Islet of Langerhans (tissue), 1 donor: ENCODE data around the gene CFAP70.
"Not testable (repeated sequence)": the region's sequence is repeated elsewhere in the genome, so short reads cannot be mapped to it uniquely, and the experiment has no call there.

Experiments used
- FAIRE-seq: peaks from one replicate; lab custom pipeline; 2011; peaks lifted over from hg19 to GRCh38; lab: Jason Lieb, UNC

Gene CFAP70

DNA sequence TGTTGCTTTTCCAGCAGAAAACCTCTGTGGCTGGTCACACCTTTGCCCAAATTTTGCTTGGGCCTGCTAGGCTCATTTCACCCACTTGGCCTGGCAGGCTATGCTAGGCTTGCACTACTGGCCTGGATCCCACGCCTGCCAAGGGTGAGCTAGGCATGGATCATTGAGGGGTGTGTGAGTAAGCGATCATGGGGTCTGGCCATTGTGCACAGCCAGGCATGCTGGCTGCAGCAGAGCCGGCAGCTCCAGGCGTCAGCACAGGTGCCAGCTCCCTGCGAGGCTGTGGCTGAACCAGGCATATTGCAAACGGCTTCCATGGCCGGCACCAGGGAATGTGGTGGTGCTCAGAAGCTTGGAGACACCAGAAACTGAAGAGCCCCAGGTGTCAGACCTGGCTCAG is 19.2 kb downstream of the CFAP70 start:
- FAIRE-seq, result no peak

DNA sequence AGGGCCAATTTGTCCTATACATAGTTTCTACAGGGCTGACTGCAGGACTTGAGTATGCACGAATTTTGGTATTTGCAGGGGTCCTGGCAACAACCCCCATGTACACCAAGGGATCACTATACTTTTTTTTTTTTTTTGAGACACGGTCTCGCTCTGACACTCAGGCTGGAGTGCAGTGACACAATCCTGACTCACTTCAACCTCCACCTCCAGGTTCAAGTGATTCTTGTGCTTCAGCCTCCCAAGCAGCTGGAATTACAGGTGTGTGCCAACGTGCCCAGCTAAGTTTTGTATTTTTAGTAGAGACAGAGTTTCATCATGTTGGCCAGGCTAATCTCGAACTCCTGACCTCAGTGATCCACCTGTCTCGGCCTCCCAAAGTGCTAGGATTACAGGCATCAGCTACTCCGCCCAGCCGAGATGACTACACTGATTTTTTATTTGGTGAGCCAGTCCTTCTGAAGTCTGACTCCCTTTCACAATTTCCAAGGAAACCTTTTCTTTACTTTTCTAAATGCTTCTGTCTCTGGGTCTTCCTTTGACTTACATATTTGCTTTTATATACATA is 19.8 kb downstream of the CFAP70 start:
- FAIRE-seq, result no peak

DNA sequence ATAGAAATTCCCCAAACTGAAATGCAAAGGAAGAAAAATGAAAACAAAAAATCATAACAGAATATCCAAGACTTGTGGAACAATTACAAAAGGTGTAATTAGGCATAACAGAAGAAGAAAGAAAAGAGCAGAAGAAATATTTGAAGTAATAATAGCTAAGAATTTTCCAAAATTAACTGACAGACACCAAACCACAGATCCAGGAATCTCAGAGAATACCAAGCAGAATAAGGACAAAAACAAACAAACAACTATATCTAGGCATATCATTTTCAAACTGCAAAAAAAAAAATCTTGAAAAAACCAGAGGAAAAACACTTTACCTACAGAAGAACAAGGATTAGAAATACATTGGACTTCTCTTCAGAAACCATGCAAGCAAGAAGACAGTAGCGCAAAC is 25.5 kb downstream of the CFAP70 start:
- FAIRE-seq, result no peak

DNA sequence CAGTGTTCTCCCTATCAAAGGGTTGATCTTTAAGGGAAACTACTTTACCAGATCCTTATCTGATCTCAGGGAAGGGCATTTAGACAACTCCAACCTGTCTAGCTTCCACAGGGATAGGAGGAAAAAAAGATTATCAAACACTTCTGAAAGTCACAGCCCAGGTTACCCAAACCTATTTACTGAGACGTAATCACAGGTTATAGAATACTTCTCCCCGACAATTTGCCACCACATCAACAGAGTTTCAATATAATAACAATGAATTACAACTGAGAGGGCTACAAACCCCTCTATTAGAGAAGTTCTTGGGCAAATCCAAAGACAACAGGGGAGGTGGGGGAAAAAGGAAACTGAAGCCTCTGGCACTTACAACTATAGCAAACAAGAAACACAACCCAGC is 26.3 kb downstream of the CFAP70 start:
- no peak for FAIRE-seq

GRCh38 chr10:73328523-73328922 is 30.1 kb downstream of the CFAP70 start:
- not testable (repeated sequence) for FAIRE-seq

DNA sequence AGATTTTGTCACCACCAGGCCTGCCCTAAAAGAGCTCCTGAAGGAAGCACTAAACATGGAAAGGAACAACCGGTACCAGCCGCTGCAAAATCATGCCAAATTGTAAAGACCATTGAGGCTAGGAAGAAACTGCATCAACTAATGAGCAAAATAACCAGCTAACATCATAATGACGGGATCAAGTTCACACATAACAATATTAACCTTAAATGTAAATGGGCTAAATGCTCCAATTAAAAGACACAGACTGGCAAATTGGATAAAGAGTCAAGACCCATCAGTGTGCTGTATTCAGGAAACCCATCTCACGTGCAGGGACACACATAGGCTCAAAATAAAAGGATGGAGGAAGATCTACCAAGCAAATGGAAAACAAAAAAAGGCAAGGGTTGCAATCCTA is 33.4 kb downstream of the CFAP70 start:
- not testable (repeated sequence) for FAIRE-seq

DNA sequence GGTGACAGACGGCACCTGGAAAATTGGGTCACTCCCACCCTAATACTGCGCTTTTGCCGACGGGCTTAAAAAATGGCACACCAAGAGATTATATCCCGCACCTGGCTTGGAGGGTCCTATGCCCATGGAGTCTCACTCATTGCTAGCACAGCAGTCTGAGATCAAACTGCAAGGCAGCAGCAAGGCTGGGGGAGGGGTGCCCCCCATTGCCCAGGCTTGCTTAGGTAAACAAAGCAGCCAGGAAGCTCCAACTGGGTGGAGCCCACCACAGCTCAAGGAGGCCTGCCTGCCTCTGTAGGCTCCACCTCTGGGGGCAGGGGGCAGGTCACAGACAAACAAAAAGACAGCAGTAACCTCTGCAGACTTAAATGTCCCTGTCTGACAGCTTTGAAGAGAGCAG is 35.1 kb downstream of the CFAP70 start:
- not testable (repeated sequence) for FAIRE-seq

DNA sequence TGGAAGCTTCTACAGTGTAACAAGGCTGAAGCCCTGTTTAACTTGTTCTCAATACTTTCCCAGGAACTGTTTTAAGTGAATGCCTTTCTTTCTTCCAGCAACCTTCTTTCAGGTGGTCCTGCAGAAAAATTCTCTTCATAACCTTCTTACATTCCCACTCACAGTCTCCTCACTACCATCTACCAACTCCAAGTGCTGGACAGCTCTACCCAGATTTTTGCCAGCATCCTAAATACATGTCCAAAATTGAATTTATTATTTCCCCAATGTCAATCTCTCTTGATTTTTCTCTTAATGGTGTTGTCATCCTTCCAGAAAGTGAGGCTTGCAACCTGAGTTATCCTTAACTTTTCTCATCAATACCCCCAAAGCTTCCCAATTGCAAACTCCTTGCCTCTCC is 48.2 kb downstream of the CFAP70 start:
- no peak for FAIRE-seq

GRCh38 chr10:73307203-73307800 is 51.4 kb downstream of the CFAP70 start:
- FAIRE-seq, result no peak

DNA sequence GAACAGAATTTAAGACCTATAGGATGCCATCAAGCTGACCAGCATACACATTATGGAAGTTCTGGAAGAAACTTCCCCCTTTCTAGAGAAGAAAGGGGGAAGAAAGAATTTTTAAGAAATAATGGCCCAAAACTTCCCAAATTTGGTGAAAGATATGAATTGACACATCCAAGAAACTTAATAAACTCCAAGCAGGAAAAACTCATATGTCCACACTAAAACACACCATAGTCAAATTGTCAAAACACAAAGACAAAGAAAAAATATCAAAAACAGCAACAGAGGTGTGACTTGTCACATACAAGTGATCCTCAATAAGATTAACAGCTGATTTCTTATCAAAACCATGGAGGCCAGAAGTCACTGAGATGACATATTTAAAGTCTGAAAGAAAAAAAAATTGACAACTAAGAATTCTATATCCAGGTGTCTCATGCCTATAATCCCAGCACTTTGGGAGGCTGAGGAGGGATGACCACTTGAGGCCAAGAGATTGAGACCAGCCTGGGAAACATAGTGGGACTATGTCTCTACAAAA is 52.4 kb downstream of the CFAP70 start:
- FAIRE-seq, result no peak

- no peak for FAIRE-seq
Measured at GRCh38 chr10:73296946-73297345, 61.7 kb downstream of the CFAP70 start.

- no peak for FAIRE-seq
Measured at GRCh38 chr10:73293461-73293860, 65.2 kb downstream of the CFAP70 start.

- no peak for FAIRE-seq
Measured at GRCh38 chr10:73289958-73290357, 68.7 kb downstream of the CFAP70 start.

- no peak for FAIRE-seq
Measured at GRCh38 chr10:73287441-73287840, 71.2 kb downstream of the CFAP70 start.

DNA sequence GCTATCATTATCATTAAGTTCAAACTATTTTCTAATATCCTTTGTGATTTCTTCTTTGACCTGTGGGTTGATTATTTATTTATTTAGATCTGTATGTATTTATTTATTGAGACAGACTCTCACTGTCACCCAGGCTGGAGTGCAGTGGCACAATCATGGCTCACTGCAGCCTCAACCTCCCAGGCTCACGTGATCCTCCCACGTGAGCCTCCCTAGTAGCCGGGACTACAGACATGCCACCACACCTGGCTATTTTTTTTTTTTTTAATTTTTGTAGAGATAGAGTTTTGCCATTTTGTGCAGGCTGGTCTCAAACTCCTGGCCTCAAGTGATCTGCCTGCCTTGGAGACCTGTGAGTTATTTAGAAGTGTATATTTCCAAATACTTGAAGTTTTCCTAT is 77.6 kb downstream of the CFAP70 start:
- FAIRE-seq, result no peak

GRCh38 chr10:73264423-73264822 is 94.2 kb downstream of the CFAP70 start:
- no peak for FAIRE-seq

GRCh38 chr10:73263693-73264347 is 94.8 kb downstream of the CFAP70 start:
- peak; percentile 45 for FAIRE-seq

DNA sequence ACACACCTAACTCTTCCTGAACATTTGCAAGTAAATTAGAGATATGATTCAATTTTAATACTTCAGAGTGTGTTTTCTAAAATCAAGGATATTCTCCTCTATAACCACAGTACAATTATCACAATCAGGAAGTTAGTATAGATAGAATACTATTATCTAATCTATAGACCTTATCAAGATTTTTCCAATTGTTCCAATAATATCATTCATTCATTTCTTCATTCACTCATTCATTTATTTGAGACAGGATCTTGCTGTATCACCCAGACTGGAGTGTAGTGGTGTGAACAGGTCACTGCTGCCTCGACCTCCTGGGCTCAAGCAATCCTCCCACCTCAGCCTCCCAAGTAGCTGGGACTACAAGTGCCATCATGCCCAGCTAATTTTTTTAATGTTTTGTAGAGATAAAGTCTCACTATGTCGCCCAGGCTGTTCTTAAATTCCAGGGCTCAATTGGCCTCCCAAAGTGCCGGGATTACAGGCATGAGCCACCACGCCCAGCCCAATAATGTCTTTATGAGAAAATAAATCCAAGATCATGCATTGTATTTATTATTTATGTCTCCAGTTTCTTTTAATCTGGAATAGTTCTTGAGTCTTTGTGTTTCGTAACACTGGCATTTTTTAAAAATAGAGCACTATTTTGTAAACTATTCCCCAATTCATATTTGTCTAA is 95.6 kb downstream of the CFAP70 start:
- peak; percentile 17 for FAIRE-seq

DNA sequence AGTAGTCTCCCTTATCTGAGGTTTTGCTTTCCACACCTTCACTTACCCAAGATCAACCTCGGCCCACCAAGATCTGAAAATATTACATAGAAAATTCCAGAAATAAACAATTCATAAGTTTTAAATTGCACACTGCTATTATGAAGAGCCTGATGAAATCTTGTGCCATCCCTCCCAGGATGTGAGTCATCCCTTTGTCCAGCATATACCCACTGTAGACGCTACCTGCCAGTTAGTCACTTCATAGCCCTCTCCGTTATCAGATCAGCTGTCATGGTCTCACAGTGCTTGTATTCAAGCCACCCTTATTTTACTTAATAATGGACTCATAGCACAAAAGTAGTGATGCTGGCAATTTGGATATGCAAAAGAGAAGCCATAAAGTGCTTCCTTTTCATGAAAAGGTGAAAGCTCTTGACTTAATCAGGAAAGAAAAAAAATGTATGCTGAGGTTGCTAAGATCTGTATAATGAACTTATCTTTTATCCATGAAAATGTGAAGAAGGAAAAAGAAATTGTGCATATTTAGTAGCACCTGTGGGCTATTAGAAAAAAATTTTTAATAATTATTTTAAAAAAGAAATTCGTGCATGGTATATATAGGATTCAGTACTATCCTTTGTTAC is 96.4 kb downstream of the CFAP70 start:
- peak; percentile 45 for FAIRE-seq

DNA sequence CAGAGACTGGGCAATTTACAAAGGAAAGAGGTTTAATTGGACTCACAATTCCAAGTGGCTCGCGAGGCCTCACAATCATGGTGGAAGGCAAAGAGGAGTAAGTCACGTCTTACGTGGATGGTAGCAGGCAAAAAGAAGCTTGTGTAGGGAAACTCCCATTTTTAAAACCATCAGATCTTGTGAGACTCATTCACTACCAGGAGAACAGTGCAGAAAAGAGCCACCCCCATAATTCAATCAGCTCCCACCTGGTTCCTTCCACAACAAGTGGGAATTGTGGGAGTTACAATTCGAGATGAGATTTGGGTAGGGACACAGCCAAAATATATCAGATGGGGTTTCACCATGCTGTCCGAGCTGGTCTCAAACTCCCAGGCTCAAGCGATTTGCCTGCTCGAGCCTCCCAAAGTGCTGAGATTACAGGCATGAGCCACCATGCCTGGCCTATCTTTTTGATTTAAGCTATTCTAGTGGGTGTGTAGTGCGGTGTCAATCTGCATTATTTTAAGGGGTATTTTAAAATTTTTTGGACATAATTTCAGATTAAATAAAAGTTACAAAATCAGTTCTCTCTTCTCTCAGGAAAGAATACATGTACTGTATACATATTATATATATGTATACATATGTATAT is 97.2 kb downstream of the CFAP70 start:
- no peak for FAIRE-seq

- FAIRE-seq, result not testable (repeated sequence)
Measured at GRCh38 chr10:73258612-73259011, 100.1 kb downstream of the CFAP70 start.

DNA sequence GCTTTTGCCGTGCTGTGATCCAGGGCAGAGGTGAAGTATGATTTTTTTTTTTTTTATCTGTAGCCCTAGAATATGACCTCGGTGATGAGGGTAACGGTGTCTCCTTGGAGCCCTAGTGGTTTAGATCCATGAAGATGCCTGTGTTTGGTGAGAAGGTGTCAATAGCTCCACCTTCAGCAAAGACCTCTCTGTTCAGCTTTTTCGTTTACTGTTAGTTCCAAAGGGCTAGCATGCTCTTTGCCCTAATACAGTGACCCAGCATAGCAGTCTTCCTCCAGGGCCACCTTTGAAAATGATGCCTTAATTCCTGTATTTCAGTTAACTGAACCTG is 105.5 kb downstream of the CFAP70 start:
- FAIRE-seq, result no peak
